ENCODE measurements around the gene SPTLC3.

GRCh38 chr20:13046409-13046808 is 37.6 kb downstream of the SPTLC3 start:
- TF ChIP-seq, protein P1, sequence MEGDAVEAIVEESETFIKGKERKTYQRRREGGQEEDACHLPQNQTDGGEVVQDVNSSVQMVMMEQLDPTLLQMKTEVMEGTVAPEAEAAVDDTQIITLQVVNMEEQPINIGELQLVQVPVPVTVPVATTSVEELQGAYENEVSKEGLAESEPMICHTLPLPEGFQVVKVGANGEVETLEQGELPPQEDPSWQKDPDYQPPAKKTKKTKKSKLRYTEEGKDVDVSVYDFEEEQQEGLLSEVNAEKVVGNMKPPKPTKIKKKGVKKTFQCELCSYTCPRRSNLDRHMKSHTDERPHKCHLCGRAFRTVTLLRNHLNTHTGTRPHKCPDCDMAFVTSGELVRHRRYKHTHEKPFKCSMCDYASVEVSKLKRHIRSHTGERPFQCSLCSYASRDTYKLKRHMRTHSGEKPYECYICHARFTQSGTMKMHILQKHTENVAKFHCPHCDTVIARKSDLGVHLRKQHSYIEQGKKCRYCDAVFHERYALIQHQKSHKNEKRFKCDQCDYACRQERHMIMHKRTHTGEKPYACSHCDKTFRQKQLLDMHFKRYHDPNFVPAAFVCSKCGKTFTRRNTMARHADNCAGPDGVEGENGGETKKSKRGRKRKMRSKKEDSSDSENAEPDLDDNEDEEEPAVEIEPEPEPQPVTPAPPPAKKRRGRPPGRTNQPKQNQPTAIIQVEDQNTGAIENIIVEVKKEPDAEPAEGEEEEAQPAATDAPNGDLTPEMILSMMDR (IDR thresholded peaks at IDR 0.05): no peak
- no peak for TF ChIP-seq EZH2 (IDR thresholded peaks at IDR 0.05; ENCODE audit: borderline replicate concordance, insufficient read depth, low read depth, low read length, poor library complexity, severe bottlenecking)
